Measurements from ENCODE around the gene C8B.

DNA sequence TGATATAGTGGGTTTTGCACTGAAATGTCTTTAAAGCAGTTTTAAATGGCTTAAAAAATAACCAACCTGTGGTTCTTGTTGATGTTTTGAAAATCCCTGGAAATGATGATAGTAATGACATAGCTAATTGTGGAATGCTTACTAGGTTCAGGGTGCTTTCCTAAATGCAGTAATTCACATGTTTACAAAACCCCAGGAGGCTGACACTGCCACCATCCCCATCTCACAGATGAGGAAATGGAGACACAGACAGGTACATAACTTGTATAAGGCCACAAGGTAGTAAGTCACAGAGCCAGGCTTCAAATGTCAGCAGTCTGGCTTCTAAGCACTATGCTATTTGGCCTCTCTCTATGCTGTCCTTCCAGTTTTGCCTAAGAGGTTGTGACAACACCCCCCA is 40.6 kb downstream of the C8B start:
- TF ChIP-seq, protein P1, sequence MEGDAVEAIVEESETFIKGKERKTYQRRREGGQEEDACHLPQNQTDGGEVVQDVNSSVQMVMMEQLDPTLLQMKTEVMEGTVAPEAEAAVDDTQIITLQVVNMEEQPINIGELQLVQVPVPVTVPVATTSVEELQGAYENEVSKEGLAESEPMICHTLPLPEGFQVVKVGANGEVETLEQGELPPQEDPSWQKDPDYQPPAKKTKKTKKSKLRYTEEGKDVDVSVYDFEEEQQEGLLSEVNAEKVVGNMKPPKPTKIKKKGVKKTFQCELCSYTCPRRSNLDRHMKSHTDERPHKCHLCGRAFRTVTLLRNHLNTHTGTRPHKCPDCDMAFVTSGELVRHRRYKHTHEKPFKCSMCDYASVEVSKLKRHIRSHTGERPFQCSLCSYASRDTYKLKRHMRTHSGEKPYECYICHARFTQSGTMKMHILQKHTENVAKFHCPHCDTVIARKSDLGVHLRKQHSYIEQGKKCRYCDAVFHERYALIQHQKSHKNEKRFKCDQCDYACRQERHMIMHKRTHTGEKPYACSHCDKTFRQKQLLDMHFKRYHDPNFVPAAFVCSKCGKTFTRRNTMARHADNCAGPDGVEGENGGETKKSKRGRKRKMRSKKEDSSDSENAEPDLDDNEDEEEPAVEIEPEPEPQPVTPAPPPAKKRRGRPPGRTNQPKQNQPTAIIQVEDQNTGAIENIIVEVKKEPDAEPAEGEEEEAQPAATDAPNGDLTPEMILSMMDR (IDR thresholded peaks at IDR 0.05): no peak
- no peak for TF ChIP-seq POLR2A (IDR thresholded peaks at IDR 0.05)

All from uterus (tissue), 2 donors.